Epithelial cell of esophagus (primary cell): ENCODE results near the gene SEMA3E.
"Not testable (repeated sequence)": the region's sequence is repeated elsewhere in the genome, so short reads cannot be mapped to it uniquely, and the experiment has no call there.

Source experiments
- DNase-seq: peaks from one replicate; pipeline ENCODE4 v3.0.0; 2010; ENCODE audit warnings: low read depth
- H3K4me3 ChIP-seq: 2 replicates; pipeline ENCODE4 v1.5.1; 2011; ENCODE audit warnings: mild to moderate bottlenecking, low read length, control low read depth
- TF ChIP-seq, protein P1 (sequence below): IDR thresholded peaks from 2 replicates; pipeline ENCODE4 v1.5.1; 2011; ENCODE audit warnings: low read depth, mild to moderate bottlenecking, low read length, control low read depth, inconsistent platforms; ENCODE audit not compliant: insufficient read depth; ENCODE audit errors: missing control alignments

SEMA3E gene

DNA sequence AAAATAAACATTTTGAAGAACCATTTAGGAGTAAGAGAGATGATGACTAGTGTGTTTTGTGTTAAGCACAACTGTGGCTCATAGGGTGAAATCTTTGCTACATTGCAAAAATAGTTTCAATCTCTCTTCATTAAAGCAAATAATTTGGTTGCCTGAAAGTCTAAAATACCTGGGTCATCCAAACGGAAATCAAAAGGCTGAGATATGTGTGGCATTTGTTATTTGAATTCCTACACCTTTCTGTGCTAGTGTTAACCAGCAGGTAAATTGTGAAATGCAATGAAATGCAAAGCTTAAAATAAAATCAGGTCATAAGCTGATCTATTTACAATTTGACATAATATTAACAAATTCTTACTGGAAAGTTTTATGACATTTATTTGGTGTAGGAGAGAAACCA lies 40.9 kb upstream of the SEMA3E start:
- TF ChIP-seq, protein P1, sequence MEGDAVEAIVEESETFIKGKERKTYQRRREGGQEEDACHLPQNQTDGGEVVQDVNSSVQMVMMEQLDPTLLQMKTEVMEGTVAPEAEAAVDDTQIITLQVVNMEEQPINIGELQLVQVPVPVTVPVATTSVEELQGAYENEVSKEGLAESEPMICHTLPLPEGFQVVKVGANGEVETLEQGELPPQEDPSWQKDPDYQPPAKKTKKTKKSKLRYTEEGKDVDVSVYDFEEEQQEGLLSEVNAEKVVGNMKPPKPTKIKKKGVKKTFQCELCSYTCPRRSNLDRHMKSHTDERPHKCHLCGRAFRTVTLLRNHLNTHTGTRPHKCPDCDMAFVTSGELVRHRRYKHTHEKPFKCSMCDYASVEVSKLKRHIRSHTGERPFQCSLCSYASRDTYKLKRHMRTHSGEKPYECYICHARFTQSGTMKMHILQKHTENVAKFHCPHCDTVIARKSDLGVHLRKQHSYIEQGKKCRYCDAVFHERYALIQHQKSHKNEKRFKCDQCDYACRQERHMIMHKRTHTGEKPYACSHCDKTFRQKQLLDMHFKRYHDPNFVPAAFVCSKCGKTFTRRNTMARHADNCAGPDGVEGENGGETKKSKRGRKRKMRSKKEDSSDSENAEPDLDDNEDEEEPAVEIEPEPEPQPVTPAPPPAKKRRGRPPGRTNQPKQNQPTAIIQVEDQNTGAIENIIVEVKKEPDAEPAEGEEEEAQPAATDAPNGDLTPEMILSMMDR: no peak
- no peak overlapping the region for H3K4me3 ChIP-seq
- no peak for DNase-seq

DNA sequence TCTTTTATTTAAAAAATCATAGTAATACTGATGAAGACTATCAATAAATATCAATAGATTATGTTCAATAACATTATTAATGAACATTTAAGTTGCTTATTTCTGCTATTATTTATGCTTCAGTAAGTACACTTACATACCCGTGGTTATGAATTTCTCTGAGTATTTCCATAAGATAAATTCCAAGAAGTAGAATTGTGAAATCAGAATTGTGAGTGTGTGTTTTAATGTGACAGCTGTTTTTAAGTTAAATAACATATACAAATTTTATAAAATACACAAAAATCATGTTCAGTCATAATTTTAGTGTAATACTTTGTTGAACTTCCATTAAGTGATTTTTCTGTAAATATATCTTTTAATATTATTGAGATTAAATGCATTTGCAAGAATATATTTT lies 37.5 kb upstream of the SEMA3E start:
- TF ChIP-seq, protein P1: no peak
- no peak for DNase-seq
- H3K4me3 ChIP-seq: no peak overlapping the region

DNA sequence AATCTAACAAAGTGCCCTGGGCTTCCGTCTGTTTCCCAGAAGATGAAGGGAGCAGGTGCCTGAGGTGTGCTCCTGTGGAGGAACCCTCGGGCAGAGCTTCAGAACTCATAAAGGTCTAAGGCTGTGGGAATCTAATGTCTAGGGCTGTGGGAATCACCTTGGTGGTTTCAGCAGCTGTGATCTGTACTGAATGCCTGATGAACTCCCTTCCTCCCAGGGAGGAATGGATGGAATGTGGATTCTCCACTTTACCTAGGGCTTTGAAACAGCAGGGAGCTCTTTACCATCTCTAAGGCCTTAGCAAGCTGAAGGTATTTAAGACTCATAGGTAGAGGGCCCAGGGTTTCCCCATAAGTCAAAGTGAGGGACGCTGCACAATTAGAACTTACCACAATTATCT lies 36.0 kb upstream of the SEMA3E start:
- DNase-seq: peak; percentile 74
- H3K4me3 ChIP-seq: no peak overlapping the region
- TF ChIP-seq, protein P1: no peak

DNA sequence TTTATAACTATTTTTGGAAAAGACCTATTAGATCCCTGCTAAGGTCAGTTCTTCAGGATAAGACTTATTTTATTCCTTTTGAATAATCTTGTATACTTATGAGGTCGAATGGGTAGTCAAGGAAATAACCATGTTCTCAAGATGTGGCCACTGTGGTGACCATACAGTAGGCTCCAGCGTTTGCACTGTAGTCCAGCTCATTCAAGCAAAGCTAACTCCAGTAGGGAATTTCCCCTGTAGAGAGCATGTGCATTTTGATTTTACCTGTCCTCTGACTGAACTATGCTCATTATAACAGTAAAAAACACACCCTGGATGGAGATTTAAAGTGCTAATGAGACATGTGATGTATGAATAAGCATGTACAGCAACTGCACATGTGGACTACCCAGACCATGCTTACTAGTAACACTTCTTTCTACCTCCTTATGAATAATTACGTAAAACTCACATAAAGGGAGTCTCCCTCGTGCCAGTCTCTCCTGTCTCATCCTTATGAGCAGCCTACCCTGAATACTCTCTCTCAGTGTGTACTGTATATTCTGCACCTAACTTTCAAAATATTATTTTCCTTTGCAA lies 32.4 kb upstream of the SEMA3E start:
- TF ChIP-seq, protein P1: no peak
- DNase-seq: no peak
- no peak overlapping the region for H3K4me3 ChIP-seq

DNA sequence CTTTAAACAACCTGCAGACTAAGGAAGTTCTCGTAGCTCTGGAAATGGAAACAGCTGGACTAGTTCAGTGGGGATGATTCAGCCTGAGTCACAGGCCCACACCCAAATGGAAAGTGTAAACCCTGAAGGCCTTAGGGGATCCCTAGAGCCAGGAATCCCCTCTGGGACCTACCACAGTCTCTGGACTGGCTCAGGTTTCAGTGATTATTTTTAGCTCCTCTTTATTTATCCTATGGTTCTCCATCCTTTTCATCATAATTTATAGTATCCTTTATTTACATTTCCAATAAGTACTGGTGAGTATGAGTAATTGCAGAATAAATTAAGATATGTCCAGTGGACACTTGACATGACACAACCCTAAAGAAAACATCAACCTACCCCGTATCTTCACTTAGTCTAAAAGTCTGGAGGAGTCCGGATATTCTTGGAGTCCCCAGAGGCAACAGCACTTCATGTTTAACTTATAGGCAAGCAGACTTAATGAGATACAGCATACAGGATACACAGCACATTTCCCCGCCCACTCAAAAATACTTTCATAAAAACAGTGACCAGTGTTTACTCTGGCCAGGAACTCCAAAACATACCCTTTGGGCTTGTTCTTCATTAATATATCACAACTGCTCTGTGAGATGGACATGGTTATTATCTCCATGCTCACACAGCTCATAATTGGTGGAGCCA lies 28.4 kb upstream of the SEMA3E start:
- TF ChIP-seq, protein P1: no peak
- DNase-seq: peak; percentile 94

DNA sequence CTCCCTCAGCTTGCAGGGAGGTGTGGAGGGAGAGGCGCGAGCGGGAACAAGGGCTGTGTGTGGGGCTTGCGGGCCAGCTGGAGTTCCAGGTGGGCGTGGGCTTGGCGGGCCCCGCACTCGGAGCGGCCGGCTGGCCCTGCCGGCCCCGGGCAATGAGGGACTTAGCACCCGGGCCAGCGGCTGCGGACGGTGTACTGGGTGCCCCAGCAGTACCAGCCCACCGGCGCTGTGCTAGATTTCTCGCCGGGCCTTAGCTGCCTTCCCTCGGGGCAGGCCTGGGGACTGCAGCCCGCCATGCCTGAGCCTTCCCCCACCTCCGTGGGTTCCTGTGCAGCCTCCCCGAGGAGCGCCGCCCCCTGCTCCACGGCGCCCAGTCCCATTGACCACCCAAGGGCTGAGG lies 24.4 kb upstream of the SEMA3E start:
- not testable (repeated sequence) for DNase-seq, H3K4me3 ChIP-seq

More for the DNA sequence above, 28.4 kb upstream of the SEMA3E start:
- H3K4me3 ChIP-seq: no peak overlapping the region

DNA sequence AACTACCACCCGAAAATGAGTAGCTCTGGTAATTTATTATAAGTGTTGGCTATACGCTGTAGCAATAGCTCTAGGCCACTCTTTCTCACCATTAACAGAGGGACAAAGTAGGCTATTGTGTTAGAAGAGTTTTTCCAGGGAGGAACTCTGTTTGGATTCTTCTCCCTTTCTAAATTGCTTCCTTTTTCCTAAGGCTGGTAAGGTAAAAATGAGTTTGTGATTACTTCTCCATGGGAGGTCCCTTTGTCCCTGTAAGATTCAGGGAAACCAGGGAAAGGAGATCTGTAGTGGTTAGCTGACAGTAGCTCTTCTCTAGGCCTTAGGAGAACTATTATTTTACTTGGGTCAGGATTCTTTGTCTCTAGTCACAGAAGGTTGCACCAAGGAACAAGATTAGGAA lies 23.2 kb upstream of the SEMA3E start:
- TF ChIP-seq, protein P1: no peak
- no peak for DNase-seq
- no peak overlapping the region for H3K4me3 ChIP-seq
